ENCODE results near the gene IFNAR2.

The IFNAR2 gene

GRCh38 chr21:33268737-33269441 lies 39.2 kb downstream of the IFNAR2 start:
- DNase-seq, result no peak

GRCh38 chr21:33270986-33271385 lies 41.2 kb downstream of the IFNAR2 start:
- DNase-seq, result no peak

DNA sequence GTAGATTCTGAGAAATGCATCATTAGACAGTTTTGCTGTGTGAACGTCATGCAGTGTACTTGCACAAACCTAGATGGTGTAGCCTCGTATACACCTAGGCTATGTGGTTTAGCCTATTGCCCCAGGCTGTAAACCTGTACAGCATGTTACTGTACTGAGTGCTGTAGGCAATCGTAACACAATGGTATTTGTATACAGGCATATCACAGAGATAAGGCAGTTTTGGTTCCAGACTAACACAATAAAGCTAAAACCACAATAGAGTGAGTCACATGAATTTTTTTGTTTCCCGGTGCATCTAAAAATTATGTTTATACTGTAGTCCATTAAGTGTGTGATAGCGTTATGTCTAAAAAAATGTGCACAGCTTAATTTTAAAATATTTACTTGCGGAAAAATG lies 43.3 kb downstream of the IFNAR2 start:
- no peak for DNase-seq

DNA sequence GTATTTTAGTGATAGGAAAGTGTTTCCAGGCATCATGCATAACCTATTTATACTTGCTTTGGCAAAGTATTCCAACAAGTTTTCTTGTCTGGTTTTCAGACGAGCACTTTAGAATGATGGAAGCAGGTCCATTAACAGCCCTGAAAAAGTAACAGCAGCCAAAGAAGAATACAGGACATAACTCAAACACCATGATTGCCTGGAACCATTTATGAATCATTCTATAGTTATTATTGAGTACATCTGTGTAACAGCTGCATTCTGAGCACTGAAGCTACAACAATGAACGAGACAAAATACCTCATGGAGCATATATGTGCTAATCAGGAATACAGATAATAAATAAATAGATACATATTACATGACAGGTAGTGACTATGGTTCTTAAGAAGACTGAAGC lies 49.0 kb downstream of the IFNAR2 start:
- DNase-seq, result no peak

GRCh38 chr21:33279330-33279820 lies 49.6 kb downstream of the IFNAR2 start:
- DNase-seq, result no peak

Measured in suppressor macrophage (primary cell).